Endothelial cell of umbilical vein (primary cell): ENCODE results near the gene ATG12. TPM values are rescaled to one million over a fixed set of nuclear protein-coding genes. Genes with fewer than 3 reads are reported as not detected.

Source experiments
- BruUV-seq: library from RNA; stranded (reverse); fragments of 400-500 nt; replicated peaks from 2 replicates; lab custom pipeline; 2021; lab: Mats Ljungman, UMichigan
- CTCF ChIA-PET: fragments of 300-600, 350-600 bp; sonication (Branson Sonifier 250); formaldehyde crosslinking; loops from one replicate; lab custom pipeline; 2021; ENCODE audit warnings: antibody characterized with exemption, inconsistent platforms; lab: Charles Lee
- POLR2A ChIA-PET: fragments of 300-600, 350-600 bp; sonication (Branson Sonifier 250); formaldehyde crosslinking; loops from one replicate; lab custom pipeline; 2021; ENCODE audit warnings: antibody characterized with exemption, inconsistent platforms; lab: Charles Lee
- DNase-seq: peaks from one replicate; pipeline ENCODE4 v3.0.0-alpha.2; 2011; ENCODE audit warnings: low read depth, low spot score
- FAIRE-seq: peaks from 2 replicates; lab custom pipeline; 2011; peaks lifted over from hg19 to GRCh38; lab: Jason Lieb, UNC
- H2AFZ ChIP-seq: 2 replicates; pipeline ENCODE4 v1.6.0; 2012; ENCODE audit warnings: low read depth, low read length, control low read depth, inconsistent platforms
- H3K27ac ChIP-seq: 2 replicates; pipeline ENCODE4 v1.5.1; 2011; ENCODE audit warnings: low read depth, mild to moderate bottlenecking, control low read depth, low read length, moderate library complexity; ENCODE audit not compliant: insufficient read depth
- H3K27me3 ChIP-seq, 2 experiments: 2 replicates each; pipeline versions ENCODE4 v1.6.0 to v1.6.1; 2011; ENCODE audit warnings: low read length in 2 of 2, mixed read lengths in 1 of 2; ENCODE audit not compliant: control insufficient read depth in 2 of 2, insufficient read depth in 2 of 2
- H3K36me3 ChIP-seq, 2 experiments: 2 replicates in 1 of 2; 3 replicates in 1 of 2; pipeline ENCODE4 v1.5.1; 2011; ENCODE audit warnings: low read length in 2 of 2, mild to moderate bottlenecking in 1 of 2, moderate library complexity in 1 of 2; ENCODE audit not compliant: control insufficient read depth in 2 of 2, insufficient read depth in 2 of 2; ENCODE audit errors: extremely low read depth in 1 of 2
- H3K4me1 ChIP-seq: 3 replicates; pipeline ENCODE4 v1.5.1; 2011; ENCODE audit warnings: mild to moderate bottlenecking, low read length; ENCODE audit not compliant: control insufficient read depth, insufficient read depth; ENCODE audit errors: extremely low read depth
- H3K4me2 ChIP-seq: 2 replicates; pipeline ENCODE4 v1.6.1; 2011; ENCODE audit warnings: low read length, control low read depth, mixed read lengths; ENCODE audit not compliant: insufficient read depth
- H3K4me3 ChIP-seq, 3 experiments: fragments of 200-600 bp in 1 of 3; sonication (generic), shearing (Covaris generic) in 1 of 3; replicated peaks in 1 of 3; 2 replicates each; pipeline ENCODE4 v1.5.1; 2011 to 2016; ENCODE audit warnings: control low read depth in 3 of 3, low read length in 3 of 3, mild to moderate bottlenecking in 2 of 3, inconsistent platforms in 1 of 3, low read depth in 1 of 3, moderate library complexity in 1 of 3; ENCODE audit not compliant: insufficient read depth in 1 of 3
- H3K79me2 ChIP-seq: 2 replicates; pipeline ENCODE4 v1.6.0; 2012; ENCODE audit warnings: low read length, inconsistent platforms; ENCODE audit not compliant: control insufficient read depth, insufficient read depth
- H3K9ac ChIP-seq: replicated peaks from 2 replicates; pipeline ENCODE3; 2011; ENCODE audit warnings: low read length, control low read depth; ENCODE audit not compliant: insufficient read depth; ENCODE audit errors: extremely low read depth
- H3K9me1 ChIP-seq: replicated peaks from 3 replicates; pipeline ENCODE4 v1.6.0; 2011; ENCODE audit warnings: mild to moderate bottlenecking, low read length; ENCODE audit not compliant: control insufficient read depth, insufficient read depth; ENCODE audit errors: extremely low read depth
- H3K9me3 ChIP-seq: replicated peaks from 2 replicates; pipeline ENCODE4 v1.5.1; 2012; ENCODE audit warnings: low read length, inconsistent platforms; ENCODE audit not compliant: control insufficient read depth, insufficient read depth
- H4K20me1 ChIP-seq: replicated peaks from 2 replicates; pipeline ENCODE3; 2011; ENCODE audit warnings: mild to moderate bottlenecking, low read length; ENCODE audit not compliant: control insufficient read depth, insufficient read depth; ENCODE audit errors: extremely low read depth
- EZH2 ChIP-seq: IDR thresholded peaks from 2 replicates; pipeline ENCODE4 v1.6.1; 2012; ENCODE audit warnings: borderline replicate concordance, low read depth, mild to moderate bottlenecking, moderate library complexity, low read length, inconsistent platforms; ENCODE audit not compliant: severe bottlenecking
- FOS ChIP-seq: IDR thresholded peaks from 2 replicates; pipeline ENCODE4 v1.6.1; 2011; ENCODE audit warnings: mild to moderate bottlenecking, low read length, moderate library complexity, borderline replicate concordance; ENCODE audit not compliant: insufficient read depth
- GATA2 ChIP-seq: IDR thresholded peaks from 2 replicates; pipeline ENCODE4 v1.7.0; 2011; ENCODE audit warnings: low read depth, mild to moderate bottlenecking, moderate library complexity, mixed read lengths, low read length; ENCODE audit not compliant: insufficient read length, insufficient read depth
- JUN ChIP-seq: IDR thresholded peaks from 2 replicates; pipeline ENCODE4 v1.6.1; 2011; ENCODE audit warnings: borderline replicate concordance, low read depth; ENCODE audit not compliant: insufficient read length, insufficient read depth
- MYC ChIP-seq: IDR thresholded peaks from one replicate; pipeline ENCODE4 v1.6.1; 2011; ENCODE audit warnings: mild to moderate bottlenecking, low read depth, low read length
- POLR2A ChIP-seq: IDR thresholded peaks from 2 replicates; pipeline ENCODE4 v1.6.1; 2012; ENCODE audit warnings: low read depth, mild to moderate bottlenecking, control low read depth, low read length
- POLR2AphosphoS5 ChIP-seq: IDR thresholded peaks from 2 replicates; pipeline ENCODE4 v1.6.1; 2012; ENCODE audit warnings: low read depth, mild to moderate bottlenecking, control low read depth, low read length, moderate library complexity; ENCODE audit not compliant: insufficient read depth
- dilution Hi-C: fragments of 300-500 bp; cut with MboI; formaldehyde crosslinking; loops from one replicate; pipeline ENCODE4 v1.15.0; 2019; ENCODE audit warnings: low sequenced_read_pairs; ENCODE audit not compliant: extremely low pct_ligation_motif_present
- intact Hi-C: fragments of 100-400 bp; cut with micrococcal nuclease; formaldehyde crosslinking; loops from one replicate; pipeline ENCODE4 v1.10.0; 2022
- polyA plus RNA-seq, 4 experiments: library from polyadenylated mRNA; depleted of rRNA in 3 of 4; stranded (reverse) in 3 of 4; unstranded in 1 of 4; fragments of >200 nt; gene quantifications; 2 replicates each; pipeline versions ENCODE4 v1.2.1 to v1.2.3, GENCODE V29; 2011 to 2012; ENCODE audit warnings: missing spikeins in 1 of 4
- total RNA-seq: library from RNA; stranded (reverse); gene quantifications from 2 replicates; pipeline ENCODE4 v1.2.3, GENCODE V29; 2021
- TF ChIP-seq, protein P1 (sequence below): IDR thresholded peaks from 2 replicates; pipeline ENCODE4 v1.6.1; 2011; ENCODE audit not compliant: insufficient read depth, insufficient read length
- TF ChIP-seq, protein P2 (sequence below), 2 donors: IDR thresholded peaks; 1 replicate in 1 of 2; 2 replicates in 1 of 2; pipeline ENCODE4 v1.5.1; 2011; ENCODE audit warnings: low read length in 2 of 2, mild to moderate bottlenecking in 2 of 2, moderate library complexity in 2 of 2, control low read depth in 1 of 2, inconsistent platforms in 1 of 2, low read depth in 1 of 2; ENCODE audit not compliant: insufficient read depth in 1 of 2; ENCODE audit errors: extremely low read depth in 1 of 2

The ATG12 gene
- total and polyA plus RNA-seq, 2 donors (not counting 3 experiments of a cell fraction or from before 2014, with no cell fraction given): 27.5 to 62.0 TPM

GRCh38 chr5:115801152-115801551 lies 40.2 kb downstream of the ATG12 start:
- ChIA-PET CTCF (no interaction called here), POLR2A (no interaction called here)
- no TSS peak for BruUV-seq
- H3K79me2 ChIP-seq: no peaks in the 10 kb centered on the region
- H3K27me3 ChIP-seq: peaks cover 0 to 2% of the 10 kb centered on the region in 2 experiments
- H3K9ac ChIP-seq: no peak overlapping the region
- no peaks in the 10 kb centered on the region for H3K36me3 ChIP-seq
- no peak overlapping the region for H3K4me2 ChIP-seq
- H3K4me3 ChIP-seq: no peak overlapping the region
- no peaks in the 10 kb centered on the region for H3K4me1 ChIP-seq
- TF ChIP-seq, protein P1, sequence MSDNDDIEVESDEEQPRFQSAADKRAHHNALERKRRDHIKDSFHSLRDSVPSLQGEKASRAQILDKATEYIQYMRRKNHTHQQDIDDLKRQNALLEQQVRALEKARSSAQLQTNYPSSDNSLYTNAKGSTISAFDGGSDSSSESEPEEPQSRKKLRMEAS: no peak
- TF ChIP-seq POLR2A: no peak
- no peak for TF ChIP-seq JUN
- no peak for TF ChIP-seq GATA2
- TF ChIP-seq POLR2AphosphoS5: no peak
- TF ChIP-seq MYC: no peak
- TF ChIP-seq EZH2: no peak
- no peak for TF ChIP-seq FOS
- TF ChIP-seq, protein P2, sequence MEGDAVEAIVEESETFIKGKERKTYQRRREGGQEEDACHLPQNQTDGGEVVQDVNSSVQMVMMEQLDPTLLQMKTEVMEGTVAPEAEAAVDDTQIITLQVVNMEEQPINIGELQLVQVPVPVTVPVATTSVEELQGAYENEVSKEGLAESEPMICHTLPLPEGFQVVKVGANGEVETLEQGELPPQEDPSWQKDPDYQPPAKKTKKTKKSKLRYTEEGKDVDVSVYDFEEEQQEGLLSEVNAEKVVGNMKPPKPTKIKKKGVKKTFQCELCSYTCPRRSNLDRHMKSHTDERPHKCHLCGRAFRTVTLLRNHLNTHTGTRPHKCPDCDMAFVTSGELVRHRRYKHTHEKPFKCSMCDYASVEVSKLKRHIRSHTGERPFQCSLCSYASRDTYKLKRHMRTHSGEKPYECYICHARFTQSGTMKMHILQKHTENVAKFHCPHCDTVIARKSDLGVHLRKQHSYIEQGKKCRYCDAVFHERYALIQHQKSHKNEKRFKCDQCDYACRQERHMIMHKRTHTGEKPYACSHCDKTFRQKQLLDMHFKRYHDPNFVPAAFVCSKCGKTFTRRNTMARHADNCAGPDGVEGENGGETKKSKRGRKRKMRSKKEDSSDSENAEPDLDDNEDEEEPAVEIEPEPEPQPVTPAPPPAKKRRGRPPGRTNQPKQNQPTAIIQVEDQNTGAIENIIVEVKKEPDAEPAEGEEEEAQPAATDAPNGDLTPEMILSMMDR (IDR thresholded peaks at IDR 0.05; ENCODE audit: extremely low read depth in 1 of 2, insufficient read depth in 1 of 2, low read depth in 1 of 2, low read length in 2 of 2): no peak
- H3K27ac ChIP-seq: no peak overlapping the region
- no peak for DNase-seq
- no peaks in the 10 kb centered on the region for H4K20me1 ChIP-seq
- H2AFZ ChIP-seq: no peak overlapping the region
- FAIRE-seq: no peak
- H3K9me1 ChIP-seq: no peaks in the 10 kb centered on the region
- intact Hi-C loops: no loop called here
- no peaks in the 10 kb centered on the region for H3K9me3 ChIP-seq
- dilution Hi-C loops: no loop called here
